H1 (cell line): ENCODE measurements around the gene SGK2. TPM values are rescaled to one million over a fixed set of nuclear protein-coding genes. Genes with fewer than 3 reads are reported as not detected.

Source experiments
- CTCF ChIA-PET: fragments of 300-600 bp; sonication (Branson Sonifier 250); formaldehyde crosslinking; loops from one replicate; lab custom pipeline; 2021; ENCODE audit not compliant: partially characterized antibody; lab: Charles Lee
- POLR2A ChIA-PET: fragments of 300-600 bp; sonication (Branson Sonifier 250); formaldehyde crosslinking; loops from one replicate; lab custom pipeline; 2021; ENCODE audit warnings: inconsistent platforms; ENCODE audit not compliant: partially characterized antibody; lab: Charles Lee
- DNase-seq, 2 experiments: peaks; one replicate each; pipeline versions ENCODE4 v3.0.0 to v3.0.0-alpha.2; 2010 to 2022; ENCODE audit warnings: low spot score in 2 of 2, low read depth in 1 of 2, mixed read lengths in 1 of 2
- FAIRE-seq: peaks from 2 replicates; lab custom pipeline; 2011; peaks lifted over from hg19 to GRCh38; lab: Jason Lieb, UNC
- H2AFZ ChIP-seq: 2 replicates; pipeline ENCODE4 v1.8.1; 2012; ENCODE audit warnings: low read length, inconsistent platforms
- H2AK5ac ChIP-seq: 2 replicates; pipeline ENCODE4 v1.6.1; 2013; ENCODE audit warnings: low read depth, low read length
- H2BK120ac ChIP-seq: replicated peaks from 2 replicates; pipeline ENCODE3; 2013; ENCODE audit warnings: low read depth, low read length, inconsistent platforms
- H2BK12ac ChIP-seq: 2 replicates; pipeline ENCODE4 v1.6.1; 2013; ENCODE audit warnings: low read depth, low read length
- H2BK15ac ChIP-seq: 2 replicates; pipeline ENCODE4 v1.6.1; 2013; ENCODE audit warnings: low read length
- H2BK20ac ChIP-seq: 2 replicates; pipeline ENCODE4 v1.6.1; 2013; ENCODE audit warnings: low read length
- H2BK5ac ChIP-seq: 2 replicates; pipeline ENCODE4 v1.6.1; 2013; ENCODE audit warnings: low read depth, low read length
- H3K14ac ChIP-seq: 2 replicates; pipeline ENCODE4 v1.6.1; 2013; ENCODE audit warnings: inconsistent platforms; ENCODE audit not compliant: insufficient read length
- H3K18ac ChIP-seq: 2 replicates; pipeline ENCODE4 v1.6.1; 2013; ENCODE audit warnings: low read length; ENCODE audit errors: extremely low read depth
- H3K23ac ChIP-seq: 2 replicates; pipeline ENCODE4 v1.6.1; 2013; ENCODE audit warnings: inconsistent platforms; ENCODE audit not compliant: insufficient read length
- H3K23me2 ChIP-seq: 2 replicates; pipeline ENCODE4 v1.6.1; 2013; ENCODE audit warnings: low read depth, low read length
- H3K27ac ChIP-seq: 2 replicates; pipeline ENCODE4 v1.6.1; 2011; ENCODE audit warnings: low read depth, low read length, inconsistent platforms
- H3K27me3 ChIP-seq, 4 experiments: replicated peaks in 1 of 4; 1 replicate in 1 of 4; 2 replicates in 3 of 4; pipeline versions ENCODE4 v1.6.1 to v1.8.1; 2011 to 2013; ENCODE audit warnings: low read length in 3 of 4, mild to moderate bottlenecking in 3 of 4, inconsistent platforms in 2 of 4, mixed read lengths in 2 of 4, moderate library complexity in 1 of 4; ENCODE audit not compliant: control insufficient read depth in 3 of 4, insufficient read depth in 3 of 4; ENCODE audit errors: extremely low read depth in 1 of 4
- H3K36me3 ChIP-seq, 4 experiments: 2 replicates each; pipeline versions ENCODE4 v1.6.1 to v1.8.1; 2011 to 2013; ENCODE audit warnings: mild to moderate bottlenecking in 4 of 4, low read length in 3 of 4, moderate library complexity in 2 of 4, control low read depth in 1 of 4, inconsistent platforms in 1 of 4; ENCODE audit not compliant: insufficient read depth in 4 of 4, control insufficient read depth in 2 of 4
- H3K4ac ChIP-seq: replicated peaks from 2 replicates; pipeline ENCODE3; 2013; ENCODE audit warnings: low read length, low read depth, mixed read lengths, inconsistent platforms; ENCODE audit not compliant: insufficient read length
- H3K4me1 ChIP-seq, 4 experiments: replicated peaks in 1 of 4; 1 replicate in 1 of 4; 2 replicates in 3 of 4; pipeline versions ENCODE4 v1.6.1 to v1.8.1; 2011 to 2013; ENCODE audit warnings: low read length in 3 of 4, inconsistent platforms in 2 of 4, mixed read lengths in 1 of 4; ENCODE audit not compliant: insufficient read depth in 4 of 4, control insufficient read depth in 3 of 4
- H3K4me2 ChIP-seq, 2 experiments: 2 replicates each; pipeline versions ENCODE4 v1.6.1 to v1.8.1; 2011 to 2013; ENCODE audit warnings: low read depth in 2 of 2, low read length in 2 of 2, control low read depth in 1 of 2, inconsistent platforms in 1 of 2, mild to moderate bottlenecking in 1 of 2; ENCODE audit not compliant: insufficient read depth in 1 of 2
- H3K4me3 ChIP-seq, 4 experiments: fragments of 200-600, 300-600 bp in 1 of 4; sonication (generic), shearing (Covaris generic), sonication (Bioruptor Twin) in 1 of 4; 2 replicates each; pipeline versions ENCODE4 v1.5.1 to v1.8.1; 2011 to 2016; ENCODE audit warnings: low read length in 4 of 4, low read depth in 3 of 4, control low read depth in 2 of 4, inconsistent platforms in 2 of 4, mild to moderate bottlenecking in 2 of 4, mixed read lengths in 1 of 4, moderate library complexity in 1 of 4; ENCODE audit not compliant: insufficient read depth in 2 of 4; ENCODE audit errors: extremely low read depth in 1 of 4
- H3K56ac ChIP-seq: replicated peaks from 2 replicates; pipeline ENCODE3; 2013; ENCODE audit warnings: low read depth, mild to moderate bottlenecking, mixed read lengths, low read length, inconsistent platforms; ENCODE audit not compliant: insufficient read length
- H3K79me1 ChIP-seq: 2 replicates; pipeline ENCODE4 v1.6.1; 2013; ENCODE audit warnings: low read depth, low read length, control low read depth
- H3K79me2 ChIP-seq, 2 experiments: 2 replicates each; pipeline versions ENCODE4 v1.6.1 to v1.8.1; 2012 to 2013; ENCODE audit warnings: low read length in 2 of 2, mild to moderate bottlenecking in 2 of 2, inconsistent platforms in 1 of 2; ENCODE audit not compliant: insufficient read depth in 2 of 2, control insufficient read depth in 1 of 2
- H3K9ac ChIP-seq, 4 experiments: replicated peaks in 1 of 4; 1 replicate in 1 of 4; 2 replicates in 3 of 4; pipeline versions ENCODE4 v1.6.1 to v1.8.1; 2011 to 2013; ENCODE audit warnings: low read depth in 3 of 4, low read length in 3 of 4, control low read depth in 2 of 4, mild to moderate bottlenecking in 2 of 4, moderate library complexity in 2 of 4, inconsistent platforms in 1 of 4; ENCODE audit errors: extremely low read depth in 1 of 4
- H3K9me3 ChIP-seq, 2 experiments: 2 replicates each; pipeline versions ENCODE4 v1.6.1 to v1.8.1; 2012 to 2013; ENCODE audit warnings: mild to moderate bottlenecking in 2 of 2, moderate library complexity in 2 of 2, control low read depth in 1 of 2, inconsistent platforms in 1 of 2, low read depth in 1 of 2, low read length in 1 of 2, mixed read lengths in 1 of 2; ENCODE audit not compliant: insufficient read depth in 2 of 2
- H4K20me1 ChIP-seq, 2 experiments: replicated peaks in 1 of 2; 2 replicates each; pipeline versions ENCODE3 to v1.8.1; 2011 to 2013; ENCODE audit warnings: inconsistent platforms in 2 of 2, low read length in 2 of 2, mild to moderate bottlenecking in 1 of 2; ENCODE audit not compliant: insufficient read depth in 2 of 2, control insufficient read depth in 1 of 2
- H4K5ac ChIP-seq: 2 replicates; pipeline ENCODE4 v1.6.1; 2013; ENCODE audit warnings: low read length, low read depth, mixed read lengths, inconsistent platforms; ENCODE audit not compliant: insufficient read length
- H4K8ac ChIP-seq: 2 replicates; pipeline ENCODE4 v1.8.0; 2013; ENCODE audit warnings: mild to moderate bottlenecking, moderate library complexity, low read length, inconsistent platforms; ENCODE audit not compliant: insufficient read depth; ENCODE audit errors: extremely low read depth
- H4K91ac ChIP-seq: replicated peaks from 2 replicates; pipeline ENCODE3; 2013; ENCODE audit warnings: low read length, mixed read lengths, inconsistent platforms; ENCODE audit not compliant: insufficient read length
- ASH2L ChIP-seq: fragments of 200-600, 300-600 bp; sonication (generic); IDR thresholded peaks from one replicate; pipeline ENCODE4 v1.7.1; 2017; ENCODE audit warnings: low read length
- PHF8 ChIP-seq: fragments of 200-600 bp; sonication (generic); conservative IDR thresholded peaks from 2 replicates; pipeline ENCODE4 v1.7.1; 2012; ENCODE audit warnings: low read depth, mild to moderate bottlenecking, inconsistent platforms, low read length, moderate library complexity
- WGBS, 2 experiments: shearing (Covaris generic) in 1 of 2; methylation state at CpG; one replicate each; pipeline versions ENCODE4 v1.1.6 to v1.1.7; 2013 to 2015; ENCODE audit warnings: low lambda C conversion rate in 2 of 2, mixed read lengths in 2 of 2, inconsistent platforms in 1 of 2, low coverage in 1 of 2, missing lambda C conversion rate in 1 of 2; ENCODE audit not compliant: insufficient replicate concordance in 2 of 2, insufficient coverage in 1 of 2, insufficient read length in 1 of 2; ENCODE audit errors: extremely low coverage in 1 of 2, missing lambda C conversion rate in 1 of 2; 5-methylcytosine and 5-hydroxymethylcytosine counted together
- polyA plus RNA-seq, 7 experiments: library from polyadenylated mRNA; depleted of rRNA in 3 of 7; stranded (reverse) in 5 of 7; unstranded in 2 of 7; fragments of >200 nt in 5 of 7; fragments of 200-250 nt in 2 of 7; gene quantifications; 1 replicate in 5 of 7; 2 replicates in 1 of 7; 4 replicates in 1 of 7; pipeline versions ENCODE4 v1.2.1 to v1.2.3, GENCODE V29; 2011 to 2013; ENCODE audit warnings: missing spikeins in 2 of 7, mixed read lengths in 2 of 7
- total RNA-seq: library from RNA; stranded (reverse); fragmentation: NEBNext Ultra II Directional; extraction: Animal tissue kit (Norgen Biotek cat#: 25700); gene quantifications from 2 replicates; pipeline ENCODE4 v1.2.1, GENCODE V29; 2021

Gene SGK2
- total and polyA plus RNA-seq, 2 of the 8 experiments (the other 6 are each of a cell fraction or from before 2014, with no cell fraction given): 0.21 TPM; not detected in 1

DNA sequence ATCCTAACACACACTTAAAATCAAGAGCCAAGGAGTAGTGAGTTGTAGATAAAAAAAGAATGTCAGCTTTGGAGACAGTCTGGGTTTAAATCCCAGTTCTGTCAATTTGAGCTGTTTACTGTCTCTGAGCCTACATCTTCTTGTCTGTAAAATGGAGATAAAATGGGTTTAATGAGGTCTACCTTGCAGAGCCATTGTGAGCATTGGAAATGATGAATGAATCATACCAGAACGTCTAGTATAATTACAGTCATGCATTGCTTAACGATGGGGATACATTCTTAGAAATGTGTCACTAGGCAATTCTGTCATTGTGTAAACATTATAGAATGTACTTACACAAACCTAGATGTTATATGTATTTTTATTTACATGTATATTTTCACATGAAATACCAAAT lies 17.6 kb upstream of the SGK2 start:
- H3K36me3 ChIP-seq: peaks cover 0 to 14% (median 3%) of the 10 kb centered on the region in 4 experiments; a peak in 5 of 8 replicates
- H3K4ac ChIP-seq: no peak overlapping the region
- POLR2A ChIA-PET: interaction anchor here (0.9 to 1.0 kb wide), 2 partner anchors 32 to 126 kb away, joined by 3 read pairs; no protein-coding TSS in a partner anchor
- H4K5ac ChIP-seq: no peak overlapping the region
- no peak overlapping the region for H2AFZ ChIP-seq
- DNase-seq (no peak), FAIRE-seq (no peak)
- no peak overlapping the region for H3K56ac ChIP-seq
- H3K14ac ChIP-seq: no peak overlapping the region
- H4K20me1 ChIP-seq: peaks cover 2% of the 10 kb centered on the region in 2 experiments
- no peak overlapping the region for H3K18ac ChIP-seq
- H2BK15ac ChIP-seq: no peak overlapping the region
- no peak overlapping the region for H4K91ac ChIP-seq
- no peaks in the 10 kb centered on the region for H3K79me1 ChIP-seq
- H4K8ac ChIP-seq: no peak overlapping the region
- no peak overlapping the region for H2BK120ac ChIP-seq
- H3K9ac ChIP-seq: no peak overlapping the region
- H2BK5ac ChIP-seq: no peak overlapping the region
- no peak overlapping the region for H2AK5ac ChIP-seq
- no peaks in the 10 kb centered on the region for H3K23me2 ChIP-seq
- H2BK12ac ChIP-seq: no peak overlapping the region
- H3K4me3 ChIP-seq: no peak overlapping the region
- no peak overlapping the region for H3K4me2 ChIP-seq
- H3K23ac ChIP-seq: no peak overlapping the region
- H3K9me3 ChIP-seq: no peaks in the 10 kb centered on the region
- WGBS, 2 experiments: 81% methylated on average over 2 of the region's 2 CpGs; no CpG with 5 or more reads in 1 of the 2 experiments
- H3K27me3 ChIP-seq: no peaks in the 10 kb centered on the region
- no peaks in the 10 kb centered on the region for H3K4me1 ChIP-seq
- CTCF ChIA-PET: interaction anchor here (5.1 to 6.5 kb wide), 3 partner anchors 8 to 150 kb away, joined by 46 to 54 read pairs (median 49); no protein-coding TSS in a partner anchor
- no peak overlapping the region for H3K27ac ChIP-seq
- H2BK20ac ChIP-seq: no peak overlapping the region
- no peaks in the 10 kb centered on the region for H3K79me2 ChIP-seq
- TF ChIP-seq ASH2L: no peak
- TF ChIP-seq PHF8: no peak
